Activated CD4-positive, alpha-beta T cell treated with anti-CD3 and anti-CD28 coated beads, Interleukin-2, amount 10 ng/mL, durations not matched to agents 7 days and 5 days (primary cell): Measurements from ENCODE around the gene ATRNL1. TPM values are rescaled to one million over a fixed set of nuclear protein-coding genes. Genes with fewer than 3 reads are reported as not detected.

Experiments
- CTCF ChIA-PET: fragments of 350-600 bp; sonication (Branson Sonifier 250); formaldehyde crosslinking; loops from one replicate; lab custom pipeline; 2021; ENCODE audit warnings: antibody characterized with exemption; lab: Charles Lee
- POLR2A ChIA-PET: fragments of 350-600 bp; sonication (Branson Sonifier 250); formaldehyde crosslinking; loops from one replicate; lab custom pipeline; 2021; ENCODE audit warnings: antibody characterized with exemption; lab: Charles Lee
- DNase-seq: peaks from one replicate; pipeline ENCODE4 v3.0.0-alpha.2; 2020
- H3K27ac Mint-ChIP-seq: one replicate; pipeline ENCODE4 v1.8.0; 2021; ENCODE audit warnings: mild to moderate bottlenecking, moderate library complexity, mixed read lengths
- H3K27me3 Mint-ChIP-seq: one replicate; pipeline ENCODE4 v1.8.0; 2021; ENCODE audit warnings: mixed read lengths
- H3K36me3 Mint-ChIP-seq: one replicate; pipeline ENCODE4 v1.8.0; 2021; ENCODE audit warnings: low read depth, mixed read lengths
- H3K4me1 Mint-ChIP-seq: one replicate; pipeline ENCODE4 v1.8.0; 2021; ENCODE audit warnings: mixed read lengths
- H3K4me3 Mint-ChIP-seq: one replicate; pipeline ENCODE4 v1.8.0; 2021; ENCODE audit warnings: mild to moderate bottlenecking, moderate library complexity, mixed read lengths
- H3K9me3 Mint-ChIP-seq: one replicate; pipeline ENCODE4 v1.8.0; 2021; ENCODE audit warnings: mixed read lengths
- total RNA-seq, 2 experiments: library from RNA; stranded (reverse); gene quantifications; one replicate each; pipeline ENCODE4 v1.2.3, GENCODE V29; 2021

Gene ATRNL1
- total RNA-seq, 2 experiments from 2014 or later: 0.12 to 0.22 TPM

DNA sequence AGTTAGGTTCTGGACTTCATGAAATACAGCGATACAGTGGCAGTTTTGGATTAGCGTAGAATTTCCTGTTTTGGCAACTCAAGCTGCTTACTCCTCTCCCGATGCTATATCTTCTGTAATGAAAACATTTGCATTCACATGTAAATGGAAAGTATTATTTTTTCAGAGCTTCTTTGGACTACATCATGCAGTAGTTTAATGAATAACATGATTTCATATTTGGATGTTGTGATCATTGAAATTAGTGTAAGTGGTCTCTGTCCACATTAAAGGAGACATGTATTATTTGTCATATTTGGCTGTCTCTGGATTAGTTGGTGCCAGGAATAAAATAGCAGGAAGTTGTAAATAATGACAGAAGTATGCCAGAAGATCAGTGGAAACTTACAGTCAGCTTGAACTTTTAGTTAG is 848.2 kb downstream of the ATRNL1 start:
- CTCF ChIA-PET: no interaction called here
- H3K4me1 Mint-ChIP-seq: no peaks in the 10 kb centered on the region
- no peak for DNase-seq
- H3K27me3 Mint-ChIP-seq: no peaks in the 10 kb centered on the region
- H3K27ac Mint-ChIP-seq: no peak overlapping the region
- H3K36me3 Mint-ChIP-seq: no peaks in the 10 kb centered on the region
- H3K9me3 Mint-ChIP-seq: no peaks in the 10 kb centered on the region
- no peak overlapping the region for H3K4me3 Mint-ChIP-seq
- POLR2A ChIA-PET: no interaction called here

DNA sequence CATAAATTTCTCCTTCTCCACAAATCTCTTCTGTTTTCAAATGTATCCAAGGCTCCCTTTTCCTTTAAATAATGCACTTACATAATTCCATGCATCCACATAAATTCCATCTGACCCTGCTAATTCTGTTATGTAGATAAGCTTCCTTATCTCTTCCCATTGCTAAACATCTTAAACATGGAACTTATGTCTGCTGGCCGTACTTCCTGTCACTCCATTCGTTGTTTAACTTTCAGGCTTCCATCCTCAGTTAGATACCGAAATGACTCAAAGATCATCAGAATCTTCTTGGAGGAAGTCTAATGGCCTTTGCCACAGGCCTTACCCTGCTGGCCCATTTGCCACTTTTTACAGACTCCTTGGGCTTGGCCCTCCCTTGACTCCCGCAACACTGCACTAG is 848.9 kb downstream of the ATRNL1 start:
- Mint-ChIP-seq H3K36me3 (no peaks in the 10 kb centered on the region), H3K27me3 (no peaks in the 10 kb centered on the region), H3K9me3 (no peaks in the 10 kb centered on the region), H3K4me1 (no peaks in the 10 kb centered on the region), H3K4me3 (no peak overlapping the region), H3K27ac (no peak overlapping the region)
- DNase-seq: no peak
- CTCF ChIA-PET: no interaction called here
- POLR2A ChIA-PET: no interaction called here

DNA sequence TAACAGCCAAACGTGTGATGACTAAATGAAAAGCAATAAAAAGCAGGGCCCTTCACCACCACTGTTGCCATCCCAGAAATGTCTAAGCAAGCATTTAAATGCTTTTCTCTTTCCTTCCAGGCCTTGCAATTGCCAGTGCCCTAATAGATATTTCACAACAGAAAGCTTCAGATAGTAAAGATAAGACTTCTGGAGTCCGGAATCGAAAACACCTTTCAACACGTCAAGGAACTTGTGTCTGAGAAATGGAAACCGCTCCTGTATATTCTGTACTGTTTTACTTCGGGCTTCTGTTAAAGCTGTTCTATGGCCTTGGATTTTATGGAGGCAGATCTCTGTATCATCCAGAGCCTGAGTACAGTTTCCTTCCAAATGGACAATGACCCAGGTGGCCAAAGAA is 851.4 kb downstream of the ATRNL1 start:
- Mint-ChIP-seq H3K9me3 (no peaks in the 10 kb centered on the region), H3K27ac (no peak overlapping the region), H3K36me3 (no peaks in the 10 kb centered on the region), H3K27me3 (no peaks in the 10 kb centered on the region), H3K4me3 (no peak overlapping the region), H3K4me1 (no peaks in the 10 kb centered on the region)
- DNase-seq: no peak
- CTCF ChIA-PET: no interaction called here
- POLR2A ChIA-PET: no interaction called here

DNA sequence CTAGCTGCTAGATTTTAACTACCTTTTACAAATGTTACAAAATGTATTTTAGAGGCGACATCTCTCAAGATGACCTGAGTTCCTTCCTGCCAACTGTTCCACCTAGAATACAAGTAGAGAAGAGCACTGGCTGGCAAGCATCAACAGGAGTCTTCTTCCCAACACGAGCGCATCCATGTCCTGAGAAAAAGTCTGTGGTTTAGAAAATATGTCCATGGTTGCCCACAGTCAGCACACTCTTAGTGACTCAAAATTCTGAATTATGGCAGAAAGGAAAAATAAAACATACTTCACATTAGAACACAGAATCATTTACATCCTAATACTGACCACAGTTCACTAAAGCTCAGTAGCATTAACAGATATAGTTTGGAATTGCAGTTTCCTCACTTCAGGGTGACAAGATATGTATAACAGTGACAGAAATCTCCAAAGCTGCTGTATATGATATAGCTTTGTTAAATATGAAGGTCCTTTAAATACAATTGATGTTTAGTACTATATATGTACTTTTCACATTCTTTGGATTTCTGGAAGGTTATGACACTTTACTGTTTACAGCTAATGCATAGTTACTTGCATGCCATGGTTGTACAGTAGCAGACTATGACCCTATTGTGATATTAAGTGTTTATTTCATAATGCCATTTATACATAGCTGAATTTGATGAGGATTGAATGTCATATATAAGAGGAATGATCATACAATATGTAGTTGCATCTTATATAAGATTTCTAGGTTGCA is 852.7 kb downstream of the ATRNL1 start:
- ChIA-PET CTCF (no interaction called here), POLR2A (no interaction called here)
- no peak for DNase-seq
- Mint-ChIP-seq H3K36me3 (no peaks in the 10 kb centered on the region), H3K4me1 (no peaks in the 10 kb centered on the region), H3K27ac (no peak overlapping the region), H3K9me3 (no peaks in the 10 kb centered on the region), H3K4me3 (no peak overlapping the region), H3K27me3 (no peaks in the 10 kb centered on the region)

GRCh38 chr10:115947104-115947503 is 853.9 kb downstream of the ATRNL1 start:
- no peaks in the 10 kb centered on the region for H3K9me3 Mint-ChIP-seq
- ChIA-PET POLR2A (no interaction called here), CTCF (no interaction called here)
- H3K27me3 Mint-ChIP-seq: no peaks in the 10 kb centered on the region
- H3K36me3 Mint-ChIP-seq: no peaks in the 10 kb centered on the region
- H3K4me3 Mint-ChIP-seq: no peak overlapping the region
- no peak for DNase-seq
- no peak overlapping the region for H3K27ac Mint-ChIP-seq
- no peaks in the 10 kb centered on the region for H3K4me1 Mint-ChIP-seq

DNA sequence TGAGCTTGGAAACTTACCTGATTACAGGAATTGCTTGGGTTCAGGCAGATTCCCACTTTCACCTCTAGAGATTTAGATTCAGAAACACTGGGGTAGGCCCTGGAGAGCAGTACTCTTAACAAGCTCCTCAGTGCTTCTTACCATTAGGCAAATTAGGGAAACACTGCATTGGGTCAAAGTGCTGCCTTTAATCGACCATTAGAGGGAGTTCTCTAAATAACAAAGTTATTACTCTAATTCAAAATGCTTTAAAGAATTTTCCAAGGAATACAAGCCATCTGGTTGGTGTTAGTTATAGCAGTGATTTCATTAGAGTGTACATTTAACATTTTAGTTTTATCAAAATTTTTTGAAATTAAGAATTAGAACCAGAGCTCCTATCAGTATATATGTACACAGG is 855.3 kb downstream of the ATRNL1 start:
- no peak for DNase-seq
- ChIA-PET CTCF (no interaction called here), POLR2A (no interaction called here)
- Mint-ChIP-seq H3K27me3 (no peaks in the 10 kb centered on the region), H3K27ac (no peak overlapping the region), H3K36me3 (no peaks in the 10 kb centered on the region), H3K9me3 (no peaks in the 10 kb centered on the region), H3K4me3 (no peak overlapping the region), H3K4me1 (no peaks in the 10 kb centered on the region)

DNA sequence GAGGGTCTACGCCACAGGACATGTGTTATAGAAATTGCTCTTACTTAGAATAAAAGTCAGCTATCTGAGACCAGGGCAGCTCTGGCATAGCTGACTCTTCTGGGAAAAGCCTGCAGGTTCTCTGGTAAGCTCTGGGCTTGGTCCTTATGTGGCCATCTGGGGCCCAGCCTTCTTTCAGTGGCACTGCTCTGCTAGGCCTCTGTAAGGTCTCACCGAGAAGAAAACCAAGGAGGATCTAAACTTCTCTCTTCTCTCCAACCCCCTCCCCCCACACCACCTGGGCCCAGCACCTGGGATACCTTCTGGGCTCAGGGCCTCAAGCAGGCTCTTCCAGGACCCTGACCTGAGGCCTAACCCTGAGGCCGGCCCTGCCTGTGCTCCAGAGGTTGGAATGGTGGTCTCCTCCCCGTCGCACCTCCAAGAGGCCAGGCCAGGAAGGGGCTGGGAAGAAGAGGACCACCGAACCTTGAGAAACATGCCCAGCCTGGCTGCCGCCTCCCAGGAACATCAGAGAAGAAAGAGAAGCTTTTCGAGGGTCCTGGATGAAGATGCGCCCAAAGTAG is 856.2 kb downstream of the ATRNL1 start:
- no peaks in the 10 kb centered on the region for H3K36me3 Mint-ChIP-seq
- no peaks in the 10 kb centered on the region for H3K4me1 Mint-ChIP-seq
- H3K27ac Mint-ChIP-seq: no peak overlapping the region
- H3K4me3 Mint-ChIP-seq: no peak overlapping the region
- H3K27me3 Mint-ChIP-seq: no peaks in the 10 kb centered on the region
- ChIA-PET CTCF (no interaction called here), POLR2A (no interaction called here)
- DNase-seq: no peak
- H3K9me3 Mint-ChIP-seq: no peaks in the 10 kb centered on the region

DNA sequence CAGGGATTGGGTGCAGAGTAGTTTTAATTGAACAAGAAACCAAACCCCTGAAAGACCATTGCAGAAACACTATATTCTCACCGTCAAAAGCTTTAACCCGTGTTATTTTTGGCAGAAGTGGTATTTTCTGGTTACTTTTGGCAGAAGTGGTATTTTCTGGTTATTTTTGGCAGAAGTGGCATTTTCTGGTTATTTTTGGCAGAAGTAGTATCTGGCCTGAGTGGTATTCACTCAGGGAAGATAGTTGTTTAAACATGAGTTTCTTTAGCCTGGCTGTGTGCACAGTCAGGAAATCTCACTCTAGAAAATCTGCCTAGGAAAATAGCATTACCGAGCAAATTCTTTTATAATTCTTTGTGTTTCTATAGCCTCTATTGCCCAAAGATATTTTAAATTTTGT is 857.2 kb downstream of the ATRNL1 start:
- Mint-ChIP-seq H3K4me3 (no peak overlapping the region), H3K36me3 (no peaks in the 10 kb centered on the region), H3K27ac (no peak overlapping the region), H3K27me3 (no peaks in the 10 kb centered on the region), H3K4me1 (no peaks in the 10 kb centered on the region), H3K9me3 (no peaks in the 10 kb centered on the region)
- POLR2A ChIA-PET: no interaction called here
- DNase-seq: no peak
- CTCF ChIA-PET: no interaction called here

DNA sequence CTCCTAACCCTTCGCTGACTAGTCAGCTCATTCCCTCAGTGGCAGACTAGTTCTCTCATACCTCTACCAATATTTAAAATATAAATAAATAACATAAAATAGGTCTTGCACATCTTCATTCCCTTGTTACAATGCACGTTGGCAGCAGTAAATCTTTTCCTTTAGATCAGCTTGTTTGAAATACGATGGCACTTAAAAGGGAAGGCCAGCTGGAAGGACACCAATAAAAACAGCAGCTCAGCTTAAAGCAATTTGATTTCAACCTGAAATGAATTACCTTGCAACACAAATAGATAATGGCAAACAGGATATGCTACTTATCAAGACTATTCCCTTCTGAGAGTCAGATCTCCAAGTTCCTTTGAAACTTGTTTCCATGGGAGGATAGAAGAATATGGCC is 858.1 kb downstream of the ATRNL1 start:
- ChIA-PET CTCF (no interaction called here), POLR2A (no interaction called here)
- no peak overlapping the region for H3K27ac Mint-ChIP-seq
- no peak for DNase-seq
- H3K9me3 Mint-ChIP-seq: no peaks in the 10 kb centered on the region
- no peaks in the 10 kb centered on the region for H3K4me1 Mint-ChIP-seq
- H3K4me3 Mint-ChIP-seq: no peak overlapping the region
- no peaks in the 10 kb centered on the region for H3K36me3 Mint-ChIP-seq
- H3K27me3 Mint-ChIP-seq: no peaks in the 10 kb centered on the region

- no peaks in the 10 kb centered on the region for H3K36me3 Mint-ChIP-seq
- H3K27me3 Mint-ChIP-seq: no peaks in the 10 kb centered on the region
- ChIA-PET CTCF (no interaction called here), POLR2A (no interaction called here)
- H3K4me1 Mint-ChIP-seq: no peaks in the 10 kb centered on the region
- H3K4me3 Mint-ChIP-seq: no peak overlapping the region
- H3K9me3 Mint-ChIP-seq: no peaks in the 10 kb centered on the region
- DNase-seq: no peak
- H3K27ac Mint-ChIP-seq: no peak overlapping the region
Measured at GRCh38 chr10:115953281-115953680, 860.1 kb downstream of the ATRNL1 start.

- Mint-ChIP-seq H3K4me3 (no peak overlapping the region), H3K36me3 (no peaks in the 10 kb centered on the region), H3K27me3 (no peaks in the 10 kb centered on the region), H3K4me1 (no peaks in the 10 kb centered on the region), H3K27ac (no peak overlapping the region), H3K9me3 (no peaks in the 10 kb centered on the region)
- ChIA-PET POLR2A (no interaction called here), CTCF (no interaction called here)
- DNase-seq: no peak
Measured at GRCh38 chr10:115953968-115954367, 860.8 kb downstream of the ATRNL1 start.

DNA sequence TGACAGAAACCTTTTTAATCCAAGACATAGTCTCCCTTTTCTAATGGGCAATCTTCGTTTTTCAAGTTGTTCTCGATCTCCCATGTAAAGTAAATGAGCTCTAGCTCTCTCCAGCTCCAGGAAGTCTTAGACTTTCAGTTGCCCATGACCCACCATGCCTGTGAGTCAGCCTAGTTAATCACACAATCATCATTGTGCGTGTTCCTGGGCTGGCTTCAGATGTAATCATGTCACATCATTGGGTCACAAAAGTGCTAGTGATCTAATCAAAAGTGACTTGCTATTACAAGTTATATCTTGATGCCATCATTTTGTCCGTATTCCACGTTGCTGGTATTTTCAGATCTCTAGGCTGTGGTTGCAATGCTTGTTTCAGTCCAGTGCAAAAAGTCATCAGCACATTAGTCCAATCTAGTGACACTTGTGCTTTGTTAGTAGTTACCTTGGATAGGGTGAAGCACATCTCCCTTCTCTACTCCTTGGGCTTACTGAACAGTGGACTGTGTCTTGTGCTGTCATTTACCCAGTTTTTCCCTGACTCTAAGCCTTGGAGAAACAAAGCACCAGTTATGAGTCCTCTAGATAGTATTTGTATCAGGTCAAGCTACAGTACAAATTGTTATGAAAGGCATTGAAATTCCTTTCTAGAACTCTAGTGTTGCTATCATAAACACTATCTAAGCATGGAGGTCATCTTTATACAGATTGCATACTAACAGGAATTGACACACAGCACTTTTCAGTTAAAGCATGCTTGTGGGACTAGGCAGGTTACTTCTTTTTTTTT is 863.3 kb downstream of the ATRNL1 start:
- no peak for DNase-seq
- ChIA-PET POLR2A (no interaction called here), CTCF (no interaction called here)
- no peaks in the 10 kb centered on the region for H3K4me1 Mint-ChIP-seq
- H3K9me3 Mint-ChIP-seq: peaks cover under 1% of the 10 kb centered on the region
- H3K27ac Mint-ChIP-seq: no peak overlapping the region
- H3K4me3 Mint-ChIP-seq: no peak overlapping the region
- no peaks in the 10 kb centered on the region for H3K27me3 Mint-ChIP-seq
- no peaks in the 10 kb centered on the region for H3K36me3 Mint-ChIP-seq

DNA sequence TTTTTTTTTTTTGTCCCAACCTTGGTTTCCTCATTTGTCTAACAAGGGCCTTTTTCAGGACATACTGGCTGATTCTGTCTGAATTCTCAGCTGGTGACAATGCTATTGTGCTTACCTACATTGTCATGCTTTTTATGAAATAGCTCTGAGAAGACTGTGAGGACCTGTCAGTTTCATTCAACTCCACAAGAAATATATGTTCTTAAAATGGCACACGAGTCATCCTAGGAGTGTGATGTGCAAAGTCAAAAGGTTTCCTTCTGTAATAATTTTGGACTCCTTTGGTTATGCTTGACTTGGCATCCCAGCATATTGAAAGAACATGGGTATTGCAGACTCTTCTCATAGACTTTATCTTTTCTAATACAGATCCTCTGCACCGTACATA is 863.8 kb downstream of the ATRNL1 start:
- no peak overlapping the region for H3K4me3 Mint-ChIP-seq
- no peaks in the 10 kb centered on the region for H3K27me3 Mint-ChIP-seq
- H3K36me3 Mint-ChIP-seq: no peaks in the 10 kb centered on the region
- no peak overlapping the region for H3K27ac Mint-ChIP-seq
- H3K4me1 Mint-ChIP-seq: no peaks in the 10 kb centered on the region
- CTCF ChIA-PET: no interaction called here
- DNase-seq: no peak
- H3K9me3 Mint-ChIP-seq: peaks cover 2% of the 10 kb centered on the region
- POLR2A ChIA-PET: no interaction called here
